Duodenal mucosa (tissue), 2 donors: ENCODE data around the gene ZDHHC11.
"Not testable (repeated sequence)": the region's sequence is repeated elsewhere in the genome, so short reads cannot be mapped to it uniquely, and the experiment has no call there.

Experiments used
- H3K27ac ChIP-seq: one replicate; pipeline ENCODE4 v1.7.0; 2013; ENCODE audit warnings: low read depth, low read length
- H3K27me3 ChIP-seq, 2 donors: one replicate each; pipeline ENCODE4 v1.7.0; 2013; ENCODE audit warnings: low read length in 2 of 2, control low read depth in 1 of 2; ENCODE audit not compliant: insufficient read depth in 2 of 2, control insufficient read depth in 1 of 2
- H3K36me3 ChIP-seq, 2 donors: one replicate each; pipeline ENCODE4 v1.7.0; 2013; ENCODE audit warnings: low read length in 2 of 2, control low read depth in 1 of 2; ENCODE audit not compliant: insufficient read depth in 2 of 2, control insufficient read depth in 1 of 2
- H3K4me1 ChIP-seq, 2 donors: one replicate each; pipeline ENCODE4 v1.7.0; 2013; ENCODE audit warnings: low read length in 2 of 2, control low read depth in 1 of 2; ENCODE audit not compliant: insufficient read depth in 2 of 2, control insufficient read depth in 1 of 2
- H3K4me3 ChIP-seq, 2 donors: one replicate each; pipeline ENCODE4 v1.7.0; 2013; ENCODE audit warnings: low read length in 2 of 2, low read depth in 1 of 2
- H3K9ac ChIP-seq, 2 donors: one replicate each; pipeline ENCODE4 v1.7.0; 2013; ENCODE audit warnings: low read length in 2 of 2, low read depth in 1 of 2
- H3K9me3 ChIP-seq, 2 donors: one replicate each; pipeline ENCODE4 v1.7.0; 2013; ENCODE audit warnings: low read length in 2 of 2, control low read depth in 1 of 2; ENCODE audit not compliant: control insufficient read depth in 1 of 2

ZDHHC11 gene

DNA sequence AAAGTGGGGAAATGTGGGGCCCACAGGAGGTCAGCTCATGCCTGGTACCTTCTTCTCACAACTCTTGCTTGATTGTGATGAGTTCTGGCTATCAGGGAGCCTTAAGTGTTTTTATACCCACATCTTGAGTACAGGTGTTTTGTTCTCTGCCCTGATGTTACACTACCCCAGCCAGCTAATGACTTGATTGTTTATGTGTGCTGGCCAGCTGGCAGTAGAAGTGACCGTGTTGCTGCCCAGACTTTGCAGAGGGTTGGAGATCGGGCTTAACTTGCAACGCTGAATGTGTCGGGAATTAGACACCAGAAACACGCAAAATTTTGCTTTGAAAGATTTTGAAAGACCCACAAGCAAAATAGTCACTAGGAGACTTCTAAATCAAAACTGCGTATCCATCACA lies 49.3 kb downstream of the ZDHHC11 start:
- Histone ChIP-seq H3K9ac (no peak overlapping the region), H3K9me3 (peaks cover 0 to 3% of the 10 kb centered on the region in 2 donors), H3K27me3 (no peaks in the 10 kb centered on the region), H3K4me3 (no peak overlapping the region), H3K4me1 (no peaks in the 10 kb centered on the region), H3K27ac (no peak overlapping the region), H3K36me3 (no peaks in the 10 kb centered on the region)

DNA sequence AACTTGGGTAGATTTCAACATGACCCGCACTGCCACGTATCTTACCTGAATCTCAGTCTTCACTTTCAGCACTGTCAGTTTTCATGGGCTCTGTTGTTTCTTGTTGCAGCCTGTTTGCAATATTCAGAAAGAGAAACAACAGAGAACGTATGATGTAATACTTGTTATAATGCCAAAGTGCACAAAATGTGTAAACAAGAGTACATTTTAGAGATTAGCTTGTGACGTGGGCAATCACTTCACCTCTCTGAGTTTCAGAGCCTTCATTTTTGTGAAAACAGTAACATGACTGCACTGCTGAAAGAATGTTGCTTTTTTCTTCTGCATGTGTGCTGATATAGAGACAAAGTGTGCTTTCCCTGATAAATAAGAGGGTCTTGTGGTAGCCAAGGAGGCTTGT lies 49.7 kb downstream of the ZDHHC11 start:
- not testable (repeated sequence) for H3K9me3 ChIP-seq, H3K9ac ChIP-seq, H3K4me1 ChIP-seq, H3K27ac ChIP-seq, H3K36me3 ChIP-seq, H3K4me3 ChIP-seq, H3K27me3 ChIP-seq

DNA sequence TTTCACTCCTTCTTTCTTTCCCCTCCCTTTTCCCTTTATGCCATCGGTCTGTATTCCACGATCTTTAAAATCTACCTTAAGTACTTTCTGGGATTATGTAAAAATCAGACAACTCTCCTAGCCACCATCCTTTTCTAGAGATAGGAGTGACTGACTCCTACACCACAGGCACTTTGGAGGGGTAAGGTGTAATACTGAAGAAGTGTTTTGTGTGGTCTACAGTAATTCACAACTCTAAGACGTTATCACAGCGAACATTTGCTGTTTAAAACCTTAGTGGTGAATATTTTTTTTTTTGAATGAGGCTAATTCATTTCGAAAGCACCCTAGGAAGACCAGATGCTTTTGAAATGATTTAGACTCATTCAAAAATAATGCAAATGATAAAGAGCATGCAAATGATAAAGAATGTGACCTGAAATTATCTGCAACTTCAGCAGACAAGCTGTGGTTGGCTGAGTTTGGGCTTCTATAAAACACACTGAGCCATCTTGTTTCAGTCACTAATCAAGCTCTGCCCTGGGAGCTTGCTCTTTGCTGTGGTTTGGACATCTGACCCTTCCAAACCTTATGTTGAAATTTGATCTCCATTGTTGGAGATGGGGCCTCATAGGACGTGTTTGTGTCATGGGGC lies 52.2 kb downstream of the ZDHHC11 start:
- not testable (repeated sequence) for H3K27me3 ChIP-seq, H3K9ac ChIP-seq, H3K36me3 ChIP-seq, H3K27ac ChIP-seq, H3K9me3 ChIP-seq, H3K4me1 ChIP-seq, H3K4me3 ChIP-seq

DNA sequence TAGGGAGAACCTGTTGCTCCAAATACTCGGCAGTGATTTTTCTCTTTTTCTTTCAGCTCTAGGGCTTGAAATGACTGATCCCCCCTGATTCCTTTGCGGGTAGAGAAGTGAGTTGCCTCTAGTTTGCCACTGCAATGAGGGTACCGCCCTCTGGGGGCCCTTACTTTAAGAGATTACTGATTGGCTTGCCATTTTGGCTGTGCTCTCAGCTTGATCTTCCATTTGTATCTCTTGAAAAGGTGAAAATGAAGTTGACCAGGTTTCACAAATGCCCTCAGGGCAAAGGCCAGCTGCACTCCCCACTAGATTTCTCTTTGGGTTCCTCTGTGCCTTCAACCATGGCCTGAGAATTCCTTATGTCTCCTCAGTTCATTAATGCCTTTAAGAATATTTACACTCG lies 52.8 kb downstream of the ZDHHC11 start:
- not testable (repeated sequence) for H3K9ac ChIP-seq, H3K4me1 ChIP-seq, H3K27ac ChIP-seq, H3K36me3 ChIP-seq, H3K27me3 ChIP-seq, H3K9me3 ChIP-seq, H3K4me3 ChIP-seq

DNA sequence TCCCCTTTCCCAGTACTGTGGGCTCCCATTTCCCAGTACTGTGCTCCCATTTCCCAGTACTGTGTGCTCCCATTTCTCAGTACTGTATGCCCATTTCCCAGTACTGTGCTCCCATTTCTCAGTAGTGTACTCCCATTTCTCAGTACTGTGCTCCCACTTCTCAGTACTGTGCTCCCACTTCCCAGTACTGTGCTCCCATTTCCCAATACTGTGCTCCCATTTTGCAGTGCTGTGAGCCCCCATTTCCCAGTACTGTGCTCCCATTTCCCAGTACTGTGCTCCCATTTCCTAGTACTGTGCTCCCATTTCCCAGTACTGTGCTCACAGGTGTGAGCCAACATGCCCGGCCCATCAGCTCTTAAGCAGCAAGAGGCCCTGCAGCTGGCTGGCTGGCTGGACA lies 54.9 kb downstream of the ZDHHC11 start:
- H3K4me1 ChIP-seq, H3K4me3 ChIP-seq, H3K27me3 ChIP-seq, H3K9me3 ChIP-seq, H3K27ac ChIP-seq, H3K9ac ChIP-seq, H3K36me3 ChIP-seq: not testable (repeated sequence)

DNA sequence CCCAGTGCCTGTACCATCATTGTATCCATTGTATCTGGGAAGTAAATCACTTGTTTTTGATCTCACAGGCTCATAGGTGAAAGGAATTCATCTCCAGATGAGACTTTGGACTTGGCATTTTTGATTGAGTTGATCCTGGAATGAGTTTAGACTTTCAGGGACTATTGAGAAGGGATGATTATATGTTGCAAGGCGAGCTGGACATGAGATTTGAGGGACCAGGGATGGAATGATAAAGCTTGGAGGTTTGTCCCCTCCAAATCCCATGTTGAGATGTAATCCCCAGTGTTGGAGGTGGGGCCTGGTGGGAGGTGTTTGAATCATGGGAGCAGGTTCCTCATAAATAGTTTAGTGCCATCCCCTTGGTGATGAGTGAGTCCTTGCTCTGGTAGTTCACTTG lies 55.8 kb downstream of the ZDHHC11 start:
- not testable (repeated sequence) for H3K36me3 ChIP-seq, H3K4me1 ChIP-seq, H3K4me3 ChIP-seq, H3K27ac ChIP-seq, H3K9ac ChIP-seq, H3K9me3 ChIP-seq, H3K27me3 ChIP-seq

DNA sequence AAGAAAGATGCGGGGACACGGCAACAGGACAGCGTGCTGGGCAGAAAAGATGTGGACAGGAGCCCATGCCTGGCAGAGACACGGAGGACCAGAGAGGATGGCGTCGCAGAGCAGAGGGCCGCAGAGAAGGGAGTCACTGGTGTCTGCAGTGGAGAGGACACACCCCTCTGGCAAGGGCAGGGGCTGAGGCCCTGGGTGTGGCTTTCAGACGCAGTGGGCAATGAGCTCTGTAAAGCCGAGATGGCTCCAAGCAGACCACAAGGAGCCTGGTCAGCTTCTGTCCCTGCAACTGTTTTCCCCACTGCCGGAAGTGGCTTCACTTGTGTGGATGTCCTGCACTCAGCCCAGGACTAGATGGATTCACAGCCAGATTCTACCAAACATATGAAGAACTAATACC lies 62.1 kb downstream of the ZDHHC11 start:
- H3K9me3 ChIP-seq, H3K27me3 ChIP-seq, H3K4me3 ChIP-seq, H3K9ac ChIP-seq, H3K36me3 ChIP-seq, H3K27ac ChIP-seq, H3K4me1 ChIP-seq: not testable (repeated sequence)

DNA sequence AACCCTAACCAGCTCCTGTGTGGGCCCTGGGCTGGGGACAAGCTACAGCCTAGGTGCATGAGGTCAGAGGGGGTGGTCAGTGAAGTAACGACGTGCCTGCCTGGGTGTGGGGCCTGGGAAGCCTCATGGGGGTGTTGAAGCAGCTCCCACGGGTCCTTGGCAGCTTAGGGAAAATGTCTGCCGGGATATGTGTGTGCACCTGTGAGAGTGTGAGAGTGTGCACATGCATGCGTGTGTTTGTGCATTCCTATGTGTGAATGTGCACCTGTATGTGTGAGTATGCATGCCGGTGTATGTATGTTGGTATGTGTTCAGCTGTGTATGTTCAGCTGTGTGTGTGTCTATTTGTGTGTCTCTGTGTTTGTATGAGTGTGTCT lies 62.9 kb downstream of the ZDHHC11 start:
- H3K9me3 ChIP-seq, H3K9ac ChIP-seq, H3K4me3 ChIP-seq, H3K4me1 ChIP-seq, H3K27ac ChIP-seq, H3K27me3 ChIP-seq, H3K36me3 ChIP-seq: not testable (repeated sequence)

DNA sequence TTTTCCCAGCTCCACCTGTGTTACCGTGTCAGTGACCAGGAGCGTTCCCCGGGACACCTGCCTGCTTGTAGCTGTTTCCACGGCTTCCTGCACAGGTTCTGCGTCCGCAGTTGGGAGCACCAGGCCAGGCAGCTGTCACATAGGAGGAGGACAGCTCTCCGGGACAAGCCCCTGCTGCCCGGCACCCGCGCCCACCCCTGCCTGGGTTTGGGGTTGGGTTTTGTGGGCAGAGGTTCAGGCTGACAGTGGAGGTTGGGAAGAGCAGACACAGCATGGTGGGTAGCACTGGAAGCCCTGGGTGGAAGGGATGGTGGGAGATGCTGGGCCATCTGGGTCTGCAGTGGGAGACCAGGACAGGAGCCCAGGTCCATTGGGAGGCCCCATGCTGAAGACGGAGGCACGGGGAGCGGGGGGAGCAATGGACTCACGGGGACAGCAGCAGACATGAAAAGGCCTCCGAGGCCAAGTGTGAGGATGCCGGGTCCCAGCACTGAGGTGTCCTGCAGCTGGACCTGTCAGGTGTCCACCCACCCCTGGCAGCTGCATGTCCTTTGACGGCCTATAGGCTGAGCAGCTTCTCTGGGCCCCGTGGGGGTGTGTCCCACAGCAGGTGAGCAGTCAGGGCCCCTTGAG lies 63.4 kb downstream of the ZDHHC11 start:
- H3K4me1 ChIP-seq, H3K9me3 ChIP-seq, H3K27me3 ChIP-seq, H3K9ac ChIP-seq, H3K4me3 ChIP-seq, H3K27ac ChIP-seq, H3K36me3 ChIP-seq: not testable (repeated sequence)

DNA sequence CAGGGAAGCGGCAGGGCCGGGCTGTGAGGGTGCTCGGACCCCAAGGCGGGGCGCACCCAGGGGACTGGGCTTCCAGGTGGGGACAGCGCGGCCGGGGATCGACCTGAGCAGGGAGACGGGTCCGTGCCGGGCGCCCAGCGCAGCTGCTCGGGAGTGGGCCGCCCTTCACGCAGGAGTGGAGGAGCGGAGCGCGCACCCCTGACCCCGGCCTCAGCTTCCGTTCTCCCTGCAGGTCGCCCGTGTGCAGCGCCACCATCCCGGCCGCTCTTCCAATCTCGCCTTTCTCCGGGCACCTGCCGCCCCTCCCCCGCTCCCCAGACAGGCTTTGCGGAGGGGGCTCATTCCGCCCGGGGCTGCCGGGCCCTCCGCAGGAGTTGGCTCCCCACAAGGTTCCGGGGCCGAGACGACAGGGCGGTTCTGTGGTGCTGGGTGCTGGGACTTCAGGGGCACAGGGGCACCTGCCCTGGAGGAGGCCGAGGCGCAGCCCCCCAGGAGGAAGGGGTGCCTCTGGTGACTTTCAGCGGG lies 65.5 kb downstream of the ZDHHC11 start:
- H3K9ac ChIP-seq, H3K4me1 ChIP-seq, H3K27ac ChIP-seq, H3K9me3 ChIP-seq, H3K36me3 ChIP-seq, H3K27me3 ChIP-seq: not testable (repeated sequence)
- peak overlapping the region; percentile 8 to 58 for H3K4me3 ChIP-seq
